ENCODE results near the gene CIB1.
"Not testable (repeated sequence)": the region's sequence is repeated elsewhere in the genome, so short reads cannot be mapped to it uniquely, and the experiment has no call there.

CIB1 gene

GRCh38 chr15:90233387-90234095 lies at the start of gene CIB1:
Gene CIB1, minus strand, starts transcription at chr15:90233941. Its CDS starts 56 bp downstream, at chr15:90233885.
- peak; percentile 99 for DNase-seq (ENCODE audit: low spot score)

GRCh38 chr15:90281637-90282036 lies 47.9 kb upstream of the CIB1 start:
- DNase-seq (ENCODE audit: low spot score), result not testable (repeated sequence)

GRCh38 chr15:90280743-90281142 lies 47.0 kb upstream of the CIB1 start:
- not testable (repeated sequence) for DNase-seq (ENCODE audit: low spot score)

- not testable (repeated sequence) for DNase-seq (ENCODE audit: low spot score)
Measured at GRCh38 chr15:90278467-90278866, 44.7 kb upstream of the CIB1 start.

GRCh38 chr15:90271459-90272166 lies 37.9 kb upstream of the CIB1 start:
- DNase-seq (ENCODE audit: low spot score), result no peak

GRCh38 chr15:90270502-90271150 lies 36.9 kb upstream of the CIB1 start:
- DNase-seq (ENCODE audit: low spot score), result no peak

- DNase-seq (ENCODE audit: low spot score), result no peak
Measured at GRCh38 chr15:90268415-90268814, 34.7 kb upstream of the CIB1 start.

- no peak for DNase-seq (ENCODE audit: low spot score)
Measured at GRCh38 chr15:90266485-90266884, 32.7 kb upstream of the CIB1 start.

- DNase-seq (ENCODE audit: low spot score), result peak; percentile 71
Measured at GRCh38 chr15:90266061-90266431, 32.3 kb upstream of the CIB1 start.

GRCh38 chr15:90265271-90266060 lies 31.7 kb upstream of the CIB1 start, which contains the start of gene NGRN:
Gene NGRN, plus strand, starts transcription at chr15:90265672. Its CDS starts 41 bp downstream, at chr15:90265713.
- DNase-seq (ENCODE audit: low spot score), result peak; percentile 96

- DNase-seq (ENCODE audit: low spot score), result no peak
Measured at GRCh38 chr15:90264671-90265070, 30.9 kb upstream of the CIB1 start.

GRCh38 chr15:90262426-90262825 lies 28.7 kb upstream of the CIB1 start:
- no peak for DNase-seq (ENCODE audit: low spot score)

- no peak for DNase-seq (ENCODE audit: low spot score)
Measured at GRCh38 chr15:90261811-90262210, 28.1 kb upstream of the CIB1 start.

- DNase-seq (ENCODE audit: low spot score), result not testable (repeated sequence)
Measured at GRCh38 chr15:90260731-90261130, 27.0 kb upstream of the CIB1 start.

GRCh38 chr15:90259524-90259923 lies 25.8 kb upstream of the CIB1 start:
- DNase-seq (ENCODE audit: low spot score), result no peak

GRCh38 chr15:90257776-90258175 lies 24.0 kb upstream of the CIB1 start:
- no peak for DNase-seq (ENCODE audit: low spot score)

GRCh38 chr15:90249203-90249863 lies 15.6 kb upstream of the CIB1 start, which contains the start of gene TTLL13:
Gene TTLL13, plus strand, starts transcription at chr15:90249556. Its CDS starts 1,075 bp downstream, at chr15:90250631.
- DNase-seq (ENCODE audit: low spot score), result peak; percentile 89

GRCh38 chr15:90248789-90249202 lies 15.1 kb upstream of the CIB1 start:
- no peak for DNase-seq (ENCODE audit: low spot score)

- no peak for DNase-seq (ENCODE audit: low spot score)
Measured at GRCh38 chr15:90243943-90244639, 10.3 kb upstream of the CIB1 start.

GRCh38 chr15:90241343-90242192 lies 7.8 kb upstream of the CIB1 start:
- DNase-seq (ENCODE audit: low spot score), result no peak

Measured in left forelimb (tissue), 1 donor.